NT2/D1 (cell line): Measurements from ENCODE around the gene CDK11B.

Experiments
- SUZ12 ChIP-seq: IDR thresholded peaks from 2 replicates; pipeline ENCODE4 v1.6.1; 2011; ENCODE audit not compliant: insufficient read length, insufficient read depth; ENCODE audit errors: extremely low read depth
- YY1 ChIP-seq: IDR thresholded peaks from 2 replicates; pipeline ENCODE4 v1.6.1; 2011; ENCODE audit not compliant: insufficient read length, insufficient read depth
- ZNF274 ChIP-seq: IDR thresholded peaks from 2 replicates; pipeline ENCODE4 v1.6.1; 2011; ENCODE audit warnings: mild to moderate bottlenecking, low read depth, low read length

- TF ChIP-seq SUZ12 (no peak), YY1 (no peak), ZNF274 (no peak)
Measured at GRCh38 chr1:1613509-1614082, 45.2 kb downstream of the CDK11B start.
